BJ (cell line): ENCODE results near the gene LRPAP1. TPM values are rescaled to one million over a fixed set of nuclear protein-coding genes. Genes with fewer than 3 reads are reported as not detected.
"Not testable (repeated sequence)": the region's sequence is repeated elsewhere in the genome, so short reads cannot be mapped to it uniquely, and the experiment has no call there.

Experiments
- CTCF ChIA-PET: fragments of 350-600 bp; formaldehyde crosslinking; extraction: SDS; loops from one replicate; lab custom pipeline; 2021; ENCODE audit warnings: antibody characterized with exemption, inconsistent platforms; lab: Yijun Ruan, JAX
- POLR2A ChIA-PET: fragments of 300-600 bp; sonication (Branson Sonifier 250); formaldehyde crosslinking; extraction: SDS; loops from one replicate; lab custom pipeline; 2021; ENCODE audit warnings: antibody characterized with exemption; lab: Charles Lee
- DNase-seq: peaks from one replicate; pipeline ENCODE4 v3.0.0-alpha.2; 2011; ENCODE audit warnings: low read depth
- H3K27me3 ChIP-seq: 2 replicates; pipeline ENCODE4 v1.6.0; 2011; ENCODE audit warnings: low read length; ENCODE audit not compliant: control insufficient read depth, insufficient read depth
- H3K36me3 ChIP-seq: 2 replicates; pipeline ENCODE4 v1.5.1; 2011; ENCODE audit warnings: low read length; ENCODE audit not compliant: control insufficient read depth, insufficient read depth
- H3K4me3 ChIP-seq: 2 replicates; pipeline ENCODE4 v1.5.1; 2011; ENCODE audit warnings: low read depth, mild to moderate bottlenecking, control low read depth, low read length
- polyA plus RNA-seq: library from polyadenylated mRNA; depleted of rRNA; stranded (reverse); fragments of >200 nt; gene quantifications from 2 replicates; pipeline ENCODE4 v1.2.3, GENCODE V29; 2011
- TF ChIP-seq, protein P1 (sequence below): IDR thresholded peaks from 2 replicates; pipeline ENCODE4 v1.5.1; 2011; ENCODE audit warnings: low read depth, mild to moderate bottlenecking, control low read depth, inconsistent platforms, low read length, moderate library complexity; ENCODE audit not compliant: insufficient read depth

The LRPAP1 gene
- polyA plus RNA-seq, 1 experiment: 275 TPM

DNA sequence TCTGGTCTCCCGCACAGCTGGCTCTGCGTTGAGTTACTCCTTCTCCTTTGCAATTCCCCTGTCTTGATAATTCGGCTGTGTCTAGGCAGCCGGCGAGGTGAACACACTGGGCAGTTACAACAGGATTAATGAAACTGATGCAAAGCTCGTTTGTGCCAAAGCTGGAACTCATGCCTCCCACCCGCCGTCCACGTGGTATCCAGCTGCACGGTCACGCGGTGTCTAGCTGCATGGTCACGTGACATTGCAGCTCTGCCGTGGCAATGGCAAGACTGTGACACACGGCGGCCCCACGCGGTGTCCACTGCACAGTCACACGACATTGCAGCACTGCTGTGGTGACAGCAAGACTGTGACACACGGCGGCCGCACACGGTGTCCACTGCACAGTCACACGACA, 31.2 kb upstream of the LRPAP1 start:
- ChIA-PET CTCF (interaction anchor here (1.0 kb wide), 1 partner anchor 379 kb away, joined by 5 read pairs; no protein-coding TSS in a partner anchor), POLR2A (no interaction called here)
- DNase-seq: no peak
- TF ChIP-seq, protein P1, sequence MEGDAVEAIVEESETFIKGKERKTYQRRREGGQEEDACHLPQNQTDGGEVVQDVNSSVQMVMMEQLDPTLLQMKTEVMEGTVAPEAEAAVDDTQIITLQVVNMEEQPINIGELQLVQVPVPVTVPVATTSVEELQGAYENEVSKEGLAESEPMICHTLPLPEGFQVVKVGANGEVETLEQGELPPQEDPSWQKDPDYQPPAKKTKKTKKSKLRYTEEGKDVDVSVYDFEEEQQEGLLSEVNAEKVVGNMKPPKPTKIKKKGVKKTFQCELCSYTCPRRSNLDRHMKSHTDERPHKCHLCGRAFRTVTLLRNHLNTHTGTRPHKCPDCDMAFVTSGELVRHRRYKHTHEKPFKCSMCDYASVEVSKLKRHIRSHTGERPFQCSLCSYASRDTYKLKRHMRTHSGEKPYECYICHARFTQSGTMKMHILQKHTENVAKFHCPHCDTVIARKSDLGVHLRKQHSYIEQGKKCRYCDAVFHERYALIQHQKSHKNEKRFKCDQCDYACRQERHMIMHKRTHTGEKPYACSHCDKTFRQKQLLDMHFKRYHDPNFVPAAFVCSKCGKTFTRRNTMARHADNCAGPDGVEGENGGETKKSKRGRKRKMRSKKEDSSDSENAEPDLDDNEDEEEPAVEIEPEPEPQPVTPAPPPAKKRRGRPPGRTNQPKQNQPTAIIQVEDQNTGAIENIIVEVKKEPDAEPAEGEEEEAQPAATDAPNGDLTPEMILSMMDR: no peak
- Histone ChIP-seq H3K4me3 (no peak overlapping the region), H3K27me3 (no peaks in the 10 kb centered on the region), H3K36me3 (no peaks in the 10 kb centered on the region)

DNA sequence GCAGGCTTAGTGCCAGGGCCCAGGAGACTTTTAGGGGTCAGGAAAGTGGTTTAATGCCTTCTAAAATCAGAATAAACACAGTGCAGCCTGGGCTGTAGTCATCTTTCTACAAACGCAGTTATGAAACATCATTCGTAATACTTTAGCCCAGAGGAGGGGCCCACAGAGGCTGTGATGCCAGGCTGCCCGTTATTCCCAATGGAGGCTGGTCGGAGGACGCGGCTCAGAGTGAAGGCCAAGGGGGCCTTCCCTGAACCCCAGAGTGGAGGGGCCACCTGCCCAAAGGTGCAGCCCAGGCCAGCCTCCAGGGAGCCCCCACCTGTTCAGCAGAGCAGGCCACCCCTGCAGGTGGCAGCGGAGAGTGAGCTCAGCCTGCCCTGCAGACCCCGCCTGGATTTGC, 29.9 kb upstream of the LRPAP1 start:
- H3K27me3 ChIP-seq, DNase-seq, H3K36me3 ChIP-seq, CTCF ChIA-PET, POLR2A ChIA-PET, H3K4me3 ChIP-seq: not testable (repeated sequence)

DNA sequence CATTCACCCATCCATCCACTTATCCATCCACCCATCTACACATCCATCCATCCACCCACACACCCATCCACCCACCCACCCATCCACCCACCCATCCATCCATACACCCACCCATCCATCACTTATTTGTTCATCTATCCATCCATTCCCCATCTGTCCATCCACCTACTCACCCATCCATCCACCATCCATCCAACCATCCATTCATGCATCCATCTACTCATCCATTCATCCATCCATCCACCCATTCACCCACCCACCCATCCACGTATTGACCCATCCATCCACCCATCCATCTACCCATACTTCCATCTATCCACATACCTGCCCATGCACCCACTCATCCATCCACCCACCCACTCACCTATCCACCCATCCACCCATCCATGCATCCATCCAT, 28.2 kb upstream of the LRPAP1 start:
- CTCF ChIA-PET, H3K4me3 ChIP-seq, H3K27me3 ChIP-seq, H3K36me3 ChIP-seq, DNase-seq, POLR2A ChIA-PET: not testable (repeated sequence)

DNA sequence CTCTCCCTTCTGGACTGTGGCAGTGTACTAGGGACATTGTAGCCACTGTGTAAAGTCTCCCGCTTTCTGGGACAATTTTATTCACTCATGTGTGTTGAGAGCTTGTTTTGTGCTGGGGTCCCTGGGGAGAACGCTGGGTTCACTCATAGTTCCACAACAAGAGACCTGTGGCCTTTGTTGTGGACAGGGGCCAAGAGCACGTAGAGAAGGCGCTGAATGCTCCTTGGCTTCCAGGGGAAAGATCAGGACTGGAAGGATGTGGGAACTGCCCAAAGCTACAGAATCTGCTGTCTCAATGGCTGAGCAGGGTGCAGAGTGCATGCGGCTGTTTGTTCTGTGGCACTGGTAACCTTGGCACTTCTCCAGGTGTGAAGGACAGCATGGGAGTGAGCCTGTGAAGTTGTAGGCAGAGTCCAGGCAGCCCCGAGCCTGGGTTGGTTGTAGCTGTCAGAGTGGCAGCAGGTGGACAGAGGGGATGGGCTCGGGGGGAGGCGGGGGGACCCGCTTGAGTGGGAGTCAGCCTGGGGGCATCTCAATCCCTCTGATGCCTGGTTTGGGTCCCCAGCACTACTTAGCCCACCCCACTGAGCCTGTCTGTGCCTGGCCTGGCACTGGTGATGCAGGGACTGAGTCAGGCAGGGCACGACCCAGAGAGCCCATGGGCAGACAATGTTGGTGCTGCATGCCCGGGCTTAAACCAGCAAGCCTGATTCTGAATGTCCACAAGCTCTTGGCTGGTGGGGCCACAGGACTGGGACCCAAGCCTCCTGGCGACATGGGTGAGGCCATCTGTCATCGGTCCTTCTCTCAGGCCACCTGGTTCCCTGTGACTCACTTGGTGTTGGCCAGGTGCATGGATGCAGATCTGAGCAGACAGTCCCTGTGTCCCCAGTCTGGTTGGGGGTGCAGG, 27.4 kb upstream of the LRPAP1 start:
- DNase-seq, POLR2A ChIA-PET, H3K4me3 ChIP-seq, H3K36me3 ChIP-seq, H3K27me3 ChIP-seq, CTCF ChIA-PET: not testable (repeated sequence)

DNA sequence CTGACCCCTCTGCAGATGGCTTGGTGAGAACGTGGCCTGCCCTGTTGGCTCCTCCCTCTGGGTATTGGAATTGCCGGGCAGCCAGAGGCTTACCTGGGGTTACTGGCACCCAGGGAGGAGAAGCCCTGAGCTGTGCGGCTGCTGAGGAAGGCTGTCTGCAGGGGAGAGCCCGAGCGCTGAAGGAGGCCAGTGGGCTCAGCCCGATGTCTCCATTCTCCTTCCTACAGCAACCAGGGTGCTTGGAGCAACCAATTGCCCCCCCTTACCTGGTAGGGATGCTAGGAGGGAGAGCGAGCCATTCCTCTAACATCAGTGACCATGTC, 26.3 kb upstream of the LRPAP1 start:
- DNase-seq, H3K27me3 ChIP-seq, H3K36me3 ChIP-seq, POLR2A ChIA-PET, H3K4me3 ChIP-seq, CTCF ChIA-PET: not testable (repeated sequence)

DNA sequence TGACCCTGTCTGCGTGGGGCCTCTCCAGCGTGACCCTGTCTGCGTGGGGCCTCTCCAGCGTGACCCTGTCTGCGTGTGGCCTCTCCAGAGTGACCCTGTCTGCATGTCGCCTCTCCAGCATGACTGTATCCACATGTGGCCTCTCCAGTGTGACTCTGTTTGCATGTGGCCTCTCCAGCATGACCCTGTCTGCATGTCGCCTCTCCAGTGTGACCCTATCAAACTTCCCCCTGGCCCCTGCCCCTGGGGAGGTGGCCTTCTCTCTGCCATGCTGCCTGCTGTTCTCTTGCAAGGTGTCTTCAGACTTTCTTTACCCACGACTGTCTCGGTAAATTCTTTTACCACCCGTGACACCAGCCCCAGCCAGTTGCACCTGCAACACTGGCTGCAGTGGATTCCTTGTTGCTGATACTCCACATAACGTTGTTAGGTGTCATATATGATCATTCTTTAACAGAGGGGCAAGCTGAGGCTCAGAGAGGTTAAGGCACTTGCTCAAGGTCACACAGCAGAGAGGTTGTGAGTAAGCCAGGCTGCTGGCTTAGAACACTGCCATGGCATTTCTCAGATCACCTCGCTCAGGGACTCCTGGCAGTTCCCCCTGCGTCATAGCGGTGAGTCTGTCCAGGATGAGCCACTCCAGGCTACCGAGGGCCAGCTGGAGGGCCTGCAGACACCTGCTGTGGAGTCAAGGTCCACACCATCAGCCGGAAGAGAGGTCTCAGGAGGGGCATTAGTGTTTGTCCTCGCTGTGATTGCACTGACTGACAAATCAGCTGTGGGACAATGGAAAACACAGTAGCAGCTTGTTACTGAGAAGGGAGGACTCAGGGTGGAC, 25.7 kb upstream of the LRPAP1 start:
- CTCF ChIA-PET, POLR2A ChIA-PET: not testable (repeated sequence)

DNA sequence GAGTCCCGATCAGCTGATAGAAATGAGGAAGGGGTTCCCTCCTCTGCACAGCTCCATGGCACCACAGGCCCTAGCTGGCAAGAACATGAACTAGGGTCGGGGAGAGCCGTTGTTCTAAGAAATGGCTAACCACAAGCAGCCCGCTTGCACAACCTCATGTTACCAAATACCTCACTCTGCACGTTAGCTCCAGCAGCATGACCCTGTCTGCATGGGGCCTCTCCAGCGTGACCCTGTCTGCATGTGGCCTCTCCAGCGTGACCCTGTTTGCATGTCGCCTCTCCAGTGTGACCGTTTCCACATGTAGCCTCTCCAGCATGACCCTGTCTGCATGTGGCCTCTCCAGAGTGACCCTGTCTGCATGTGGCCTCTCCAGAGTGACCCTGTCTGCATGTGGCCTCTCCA, 24.9 kb upstream of the LRPAP1 start:
- POLR2A ChIA-PET: interaction anchor here (0.6 kb wide), 1 partner anchor 34 kb away, joined by 3 read pairs; no protein-coding TSS in a partner anchor

More for the DNA sequence above, 25.7 kb upstream of the LRPAP1 start:
- not testable (repeated sequence) for H3K27me3 ChIP-seq, DNase-seq, H3K4me3 ChIP-seq, H3K36me3 ChIP-seq

DNA sequence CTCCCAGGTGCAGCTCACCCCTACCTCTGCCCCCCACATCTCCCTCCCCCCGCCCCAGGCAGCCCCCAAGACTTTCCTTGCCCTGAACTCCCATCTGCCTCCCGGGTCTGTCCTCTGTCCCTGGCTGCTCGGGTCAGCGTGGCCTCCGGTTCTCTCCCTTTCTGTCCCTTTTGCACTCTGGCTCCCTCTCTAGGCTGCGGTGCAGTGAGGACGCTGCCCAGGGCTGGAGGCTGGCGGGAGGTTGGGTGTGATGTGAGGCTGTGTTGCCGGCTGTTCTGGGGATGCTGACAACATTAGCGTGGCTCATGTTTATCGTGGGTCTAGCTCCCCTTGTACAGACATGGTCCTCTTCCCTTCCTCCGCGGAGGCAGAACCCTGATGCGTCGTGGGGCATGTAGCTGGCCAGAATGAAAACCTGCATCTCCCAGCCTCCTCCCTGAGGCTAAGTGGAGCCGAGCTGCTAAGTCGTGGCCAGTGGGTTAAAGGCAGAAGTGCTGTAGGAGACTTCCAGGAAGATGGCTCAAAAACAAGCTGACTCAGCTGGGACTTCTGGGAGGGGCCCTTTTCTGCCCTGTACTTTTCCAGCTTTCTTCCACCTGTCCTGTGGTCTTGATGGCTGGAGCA, 24.1 kb upstream of the LRPAP1 start:
- not testable (repeated sequence) for DNase-seq, H3K4me3 ChIP-seq, H3K36me3 ChIP-seq, H3K27me3 ChIP-seq
- ChIA-PET CTCF (interaction anchor here (1.1 kb wide), 1 partner anchor 322 kb away, joined by 5 read pairs; no protein-coding TSS in a partner anchor), POLR2A (interaction anchor here (0.6 kb wide), 1 partner anchor 33 kb away, joined by 3 read pairs; no protein-coding TSS in a partner anchor)

More for the DNA sequence above, 24.9 kb upstream of the LRPAP1 start:
- H3K27me3 ChIP-seq, H3K36me3 ChIP-seq, H3K4me3 ChIP-seq, DNase-seq: not testable (repeated sequence)
- CTCF ChIA-PET: interaction anchor here (1.1 kb wide), 1 partner anchor 322 kb away, joined by 5 read pairs; no protein-coding TSS in a partner anchor

DNA sequence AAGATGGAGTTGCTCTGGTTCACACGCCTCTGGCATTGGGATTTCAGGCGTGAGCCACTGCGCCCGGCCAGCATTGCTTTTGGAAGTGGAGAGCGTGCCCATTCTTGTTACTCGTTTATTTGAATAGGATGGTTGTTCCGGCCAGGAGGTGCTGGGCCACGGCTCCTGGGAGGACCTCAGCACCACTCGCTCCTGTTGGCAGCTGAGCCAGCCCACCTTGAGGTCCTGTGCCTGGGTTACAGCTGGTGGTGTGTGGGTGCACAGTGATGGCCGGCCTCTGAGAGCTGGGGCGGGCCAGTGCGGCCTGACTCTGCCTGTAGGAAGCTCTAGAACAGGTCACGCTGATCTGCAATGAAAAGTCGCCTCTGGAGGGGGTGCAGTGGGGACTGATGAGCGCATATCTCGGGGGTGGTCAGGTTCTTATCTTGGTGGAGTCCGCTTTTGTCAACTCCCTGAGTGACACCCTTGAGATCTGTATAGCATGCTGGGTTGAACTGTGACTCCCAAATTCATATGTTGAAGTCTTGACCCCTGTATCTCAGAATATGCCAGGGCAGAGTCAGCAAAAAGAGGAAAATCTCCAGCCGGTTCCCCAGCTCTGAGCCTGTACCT, 23.3 kb upstream of the LRPAP1 start:
- H3K27me3 ChIP-seq, DNase-seq, H3K36me3 ChIP-seq, H3K4me3 ChIP-seq, CTCF ChIA-PET, POLR2A ChIA-PET: not testable (repeated sequence)

DNA sequence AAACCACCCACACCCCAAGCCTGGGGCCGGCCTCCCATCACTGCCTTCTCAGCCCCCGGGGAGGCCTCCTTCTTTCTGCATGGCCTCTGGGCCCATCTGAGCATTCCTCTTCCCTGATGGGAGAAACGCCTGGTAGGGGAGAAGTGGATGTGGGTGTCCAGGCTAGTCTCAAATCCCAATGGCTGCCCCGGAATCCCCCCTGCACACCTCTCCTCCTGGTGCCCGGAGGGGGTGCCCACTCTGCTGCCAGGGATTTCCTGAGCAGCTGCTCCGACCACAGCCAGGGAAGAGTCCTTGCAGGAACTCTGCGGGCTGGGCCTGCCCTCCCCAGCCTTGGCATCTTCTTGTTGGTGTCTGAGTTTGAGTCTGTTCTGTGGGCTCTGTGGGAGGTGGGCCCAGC, 19.1 kb upstream of the LRPAP1 start:
- H3K4me3 ChIP-seq, DNase-seq, CTCF ChIA-PET, H3K27me3 ChIP-seq, H3K36me3 ChIP-seq, POLR2A ChIA-PET: not testable (repeated sequence)

DNA sequence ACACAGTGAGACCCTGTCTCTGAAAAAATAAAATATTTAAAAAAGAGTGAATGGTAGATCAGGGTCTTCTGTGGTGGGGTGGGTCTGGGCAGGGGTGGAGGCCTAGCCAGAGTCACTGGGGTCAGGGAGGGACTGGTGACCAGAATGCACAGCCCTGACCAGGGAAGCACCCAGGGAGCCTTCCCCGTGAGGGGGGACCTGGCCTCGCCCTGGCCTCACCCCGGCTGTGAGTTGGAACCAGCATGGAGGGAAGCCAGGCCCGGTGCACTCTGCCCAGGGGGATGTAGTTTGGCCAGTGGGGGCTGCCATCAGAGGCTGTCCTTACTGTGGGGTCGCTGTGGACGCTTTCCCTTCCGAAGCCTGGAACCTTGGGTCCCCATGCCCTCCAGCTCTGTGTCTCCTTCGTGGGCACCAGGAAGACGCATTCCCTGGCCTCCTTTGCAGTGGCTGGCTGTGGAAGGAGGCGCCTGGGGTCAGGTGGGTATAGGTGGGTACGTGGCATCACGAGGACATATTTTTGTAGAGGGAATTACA, 18.6 kb upstream of the LRPAP1 start:
- H3K4me3 ChIP-seq, DNase-seq, CTCF ChIA-PET, POLR2A ChIA-PET, H3K27me3 ChIP-seq, H3K36me3 ChIP-seq: not testable (repeated sequence)
